Kidney epithelial cell (primary cell): ENCODE results near the gene H2BK1. TPM values are rescaled to one million over a fixed set of nuclear protein-coding genes. Genes with fewer than 3 reads are reported as not detected.

ENCODE experiments used
- DNase-seq: peaks from one replicate; pipeline ENCODE4 v3.0.0-alpha.2; 2010; ENCODE audit warnings: low read depth
- H3K27me3 ChIP-seq: 2 replicates; pipeline ENCODE4 v1.6.0; 2011; ENCODE audit warnings: low read length; ENCODE audit not compliant: control insufficient read depth, insufficient read depth
- H3K36me3 ChIP-seq: 2 replicates; pipeline ENCODE4 v1.5.1; 2011; ENCODE audit warnings: low read length; ENCODE audit not compliant: control insufficient read depth, insufficient read depth
- H3K4me3 ChIP-seq: 2 replicates; pipeline ENCODE4 v1.5.1; 2011; ENCODE audit warnings: low read depth, mild to moderate bottlenecking, control low read depth, low read length
- CTCF ChIP-seq: IDR thresholded peaks from 2 replicates; pipeline ENCODE4 v1.5.1; 2011; ENCODE audit warnings: mild to moderate bottlenecking, moderate library complexity, low read length, control low read depth, inconsistent platforms; ENCODE audit not compliant: insufficient read depth, poor library complexity, severe bottlenecking
- total RNA-seq: library from RNA; depleted of rRNA; stranded (reverse); fragments of >200 nt; gene quantifications from 2 replicates; pipeline ENCODE4 v1.2.3, GENCODE V29; 2015

The H2BK1 gene
- total RNA-seq, 1 donor from 2014 or later = not detected

- Histone ChIP-seq H3K4me3 (no peak overlapping the region), H3K27me3 (peaks cover 5% of the 10 kb centered on the region), H3K36me3 (no peaks in the 10 kb centered on the region)
- DNase-seq = no peak
- TF ChIP-seq CTCF = no peak
Measured at GRCh38 chr7:151246851-151247580, 36.7 kb upstream of the H2BK1 start.

DNA sequence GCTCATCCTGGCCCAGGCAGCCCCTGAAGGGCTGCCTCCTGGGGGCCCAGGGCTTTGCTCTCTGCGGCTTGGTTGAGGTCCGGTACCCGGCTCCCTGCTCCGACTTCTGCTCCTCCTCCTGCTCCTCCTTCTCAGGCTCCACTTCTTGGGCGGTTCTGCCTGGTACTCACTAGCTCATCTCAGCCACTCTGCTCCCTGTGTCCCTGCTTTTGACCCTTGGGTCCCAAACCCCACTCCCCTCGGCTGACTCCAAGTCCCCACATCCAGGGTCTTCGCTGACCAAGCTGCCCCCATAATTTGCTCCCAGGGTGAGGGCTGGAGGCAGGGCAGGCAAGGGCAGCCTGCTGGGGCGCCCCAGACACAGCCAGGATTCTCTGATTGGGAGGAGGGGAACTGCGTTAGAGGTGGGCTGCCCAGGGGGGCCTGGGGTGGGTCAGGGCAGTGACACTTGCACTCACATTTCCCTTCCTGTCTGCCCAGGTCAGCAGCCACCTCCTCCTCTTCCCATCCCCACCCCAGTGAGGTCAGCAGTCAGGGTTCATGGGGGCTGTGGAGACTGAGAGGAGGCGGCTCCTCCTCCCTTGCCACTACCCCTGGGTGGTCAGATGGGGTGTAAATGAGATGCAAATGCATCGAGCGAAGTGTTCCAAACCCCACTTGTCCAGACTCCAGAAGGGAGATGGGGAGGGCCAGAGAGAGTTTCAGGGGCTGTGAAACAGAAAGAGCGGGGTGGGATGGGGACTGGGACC, 36.0 kb upstream of the H2BK1 start:
- no peaks in the 10 kb centered on the region for H3K36me3 ChIP-seq
- H3K4me3 ChIP-seq = no peak overlapping the region

GRCh38 chr7:151245360-151246101, 35.2 kb upstream of the H2BK1 start:
- H3K27me3 ChIP-seq = peaks cover 5% of the 10 kb centered on the region
- no peak for DNase-seq
- H3K36me3 ChIP-seq = no peaks in the 10 kb centered on the region
- TF ChIP-seq CTCF = peak; percentile 43
- peak overlapping the region; percentile 16 for H3K4me3 ChIP-seq

More for the DNA sequence above, 36.0 kb upstream of the H2BK1 start:
- peaks cover 5% of the 10 kb centered on the region for H3K27me3 ChIP-seq
- no peak for TF ChIP-seq CTCF
- DNase-seq = no peak

DNA sequence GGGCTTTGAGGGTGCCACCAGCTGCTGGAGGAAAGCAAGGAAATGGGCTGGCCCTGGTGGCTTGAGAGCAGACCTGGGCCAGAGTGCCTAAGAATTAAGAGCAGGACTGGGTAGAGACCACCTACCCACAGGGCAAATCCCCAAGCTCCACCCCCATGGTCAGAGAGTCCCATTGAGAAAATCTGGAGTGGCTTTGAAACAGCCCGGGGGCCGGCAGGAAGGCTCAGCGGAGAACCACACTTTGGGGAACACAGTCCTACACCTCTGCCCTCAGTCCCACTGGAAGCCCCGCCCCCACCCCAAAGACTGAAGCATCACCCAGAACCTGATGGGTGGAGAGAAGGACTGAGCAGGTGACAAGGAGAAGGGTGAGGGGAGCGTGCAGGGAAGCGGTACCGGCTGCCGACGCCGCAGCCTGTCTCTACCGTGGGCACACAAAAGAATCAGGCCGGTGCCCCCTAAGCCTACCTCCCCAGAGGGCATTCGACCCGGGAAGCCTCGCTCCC, 34.6 kb upstream of the H2BK1 start:
- no peaks in the 10 kb centered on the region for H3K36me3 ChIP-seq
- TF ChIP-seq CTCF = no peak
- no peak for DNase-seq
- peak overlapping the region; percentile 16 for H3K4me3 ChIP-seq
- H3K27me3 ChIP-seq = peaks cover 5% of the 10 kb centered on the region

DNA sequence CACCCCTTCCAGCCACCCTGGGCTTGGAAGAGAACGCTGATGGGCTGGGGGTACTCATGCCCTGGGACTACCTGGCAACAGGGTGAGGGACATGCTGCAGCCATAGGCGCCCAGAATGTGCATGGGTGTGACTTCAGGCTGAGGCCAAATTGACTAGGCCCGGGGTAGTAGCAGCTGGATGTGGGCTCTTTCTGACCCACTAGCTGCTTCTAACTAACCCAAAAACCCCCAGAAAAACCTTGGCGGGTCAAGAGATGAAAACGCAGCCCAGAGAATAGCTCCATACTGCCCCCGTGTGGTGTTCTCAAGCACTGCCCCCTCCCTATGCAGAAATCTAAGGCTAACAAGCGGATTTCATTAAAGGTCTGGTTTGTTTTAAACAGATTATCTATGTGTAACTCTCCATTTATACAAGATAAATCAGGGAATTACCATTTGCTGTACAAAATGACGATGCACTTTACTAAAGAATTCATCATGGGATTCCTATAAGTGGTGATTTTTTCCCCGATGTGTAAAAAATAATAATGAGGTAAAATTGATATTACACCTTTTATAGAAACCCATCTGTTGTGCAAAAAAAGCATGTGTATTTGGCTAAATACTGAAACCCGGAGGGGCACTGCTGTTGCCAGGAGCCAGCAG, 34.0 kb upstream of the H2BK1 start:
- no peak for DNase-seq
- TF ChIP-seq CTCF = peak; percentile 84
- Histone ChIP-seq H3K36me3 (no peaks in the 10 kb centered on the region), H3K4me3 (no peak overlapping the region), H3K27me3 (peaks cover 5% of the 10 kb centered on the region)
